Measurements from ENCODE around the gene RREB1. TPM values are rescaled to one million over a fixed set of nuclear protein-coding genes. Genes with fewer than 3 reads are reported as not detected.

Gene RREB1
- total RNA-seq, 1 experiment from 2014 or later: 61.6 TPM

DNA sequence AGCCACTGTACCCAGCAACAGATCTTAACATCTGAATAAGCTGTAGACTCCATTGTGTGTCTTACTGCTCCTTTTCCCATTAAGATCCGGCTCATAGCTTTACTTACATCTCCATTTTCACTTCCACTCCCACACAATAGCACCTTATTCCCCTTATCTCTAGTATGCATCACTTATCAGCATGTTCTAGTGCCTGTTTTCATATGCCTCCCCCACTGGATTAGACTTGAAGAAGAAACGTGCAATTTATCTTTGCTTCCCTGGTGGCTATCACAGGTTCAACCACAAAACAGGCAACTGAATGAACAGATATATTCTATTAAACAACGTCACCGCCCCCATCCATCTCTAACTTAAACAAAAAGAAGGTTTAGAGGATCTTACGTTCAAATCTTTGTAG, 193.2 kb downstream of the RREB1 start:
- ChIA-PET POLR2A (ENCODE audit: low non-redundant PET) (no interaction called here), CTCF (no interaction called here)
- H3K27ac ChIP-seq (ENCODE audit: low read depth, low read length, poor library complexity, severe bottlenecking): no peak overlapping the region
- H3K4me3 ChIP-seq (ENCODE audit: low read depth, low read length, poor library complexity, severe bottlenecking): no peak overlapping the region
- TF ChIP-seq, protein P1, sequence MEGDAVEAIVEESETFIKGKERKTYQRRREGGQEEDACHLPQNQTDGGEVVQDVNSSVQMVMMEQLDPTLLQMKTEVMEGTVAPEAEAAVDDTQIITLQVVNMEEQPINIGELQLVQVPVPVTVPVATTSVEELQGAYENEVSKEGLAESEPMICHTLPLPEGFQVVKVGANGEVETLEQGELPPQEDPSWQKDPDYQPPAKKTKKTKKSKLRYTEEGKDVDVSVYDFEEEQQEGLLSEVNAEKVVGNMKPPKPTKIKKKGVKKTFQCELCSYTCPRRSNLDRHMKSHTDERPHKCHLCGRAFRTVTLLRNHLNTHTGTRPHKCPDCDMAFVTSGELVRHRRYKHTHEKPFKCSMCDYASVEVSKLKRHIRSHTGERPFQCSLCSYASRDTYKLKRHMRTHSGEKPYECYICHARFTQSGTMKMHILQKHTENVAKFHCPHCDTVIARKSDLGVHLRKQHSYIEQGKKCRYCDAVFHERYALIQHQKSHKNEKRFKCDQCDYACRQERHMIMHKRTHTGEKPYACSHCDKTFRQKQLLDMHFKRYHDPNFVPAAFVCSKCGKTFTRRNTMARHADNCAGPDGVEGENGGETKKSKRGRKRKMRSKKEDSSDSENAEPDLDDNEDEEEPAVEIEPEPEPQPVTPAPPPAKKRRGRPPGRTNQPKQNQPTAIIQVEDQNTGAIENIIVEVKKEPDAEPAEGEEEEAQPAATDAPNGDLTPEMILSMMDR (conservative IDR thresholded peaks at IDR 0.05; ENCODE audit: low read depth, low read length): no peak
- no peak for TF ChIP-seq EZH2 (IDR thresholded peaks at IDR 0.05; ENCODE audit: borderline replicate concordance, low read depth, low read length, poor library complexity, severe bottlenecking)
- H3K36me3 ChIP-seq (ENCODE audit: insufficient read depth, low read length, poor library complexity, severe bottlenecking): peaks cover 99% of the 10 kb centered on the region
- no TSS peak for BruUV-seq (replicated peaks)
- H3K9me3 ChIP-seq (ENCODE audit: low read depth, low read length, poor library complexity, severe bottlenecking): no peaks in the 10 kb centered on the region
- H3K27me3 ChIP-seq (replicated peaks; ENCODE audit: insufficient read depth, low read depth, low read length, poor library complexity): no peaks in the 10 kb centered on the region
- H3K4me1 ChIP-seq (ENCODE audit: insufficient read depth, low read length, poor library complexity, severe bottlenecking): peaks cover 13% of the 10 kb centered on the region
- DNase-seq (ENCODE audit: low spot score): no peak
- intact Hi-C loops (cut with micrococcal nuclease; ENCODE audit: unreplicated experiment): no loop called here

Other genes with a start within 250 kb of the RREB1 start
- gene SSR1, start 205.2 kb downstream of the RREB1 start, total RNA-seq (2021): 152 and 161 TPM in 2 replicates